GM21786 (cell line): ENCODE data around the gene AARSD1.
"Not testable (repeated sequence)": the region's sequence is repeated elsewhere in the genome, so short reads cannot be mapped to it uniquely, and the experiment has no call there.

ENCODE experiments used
- ATAC-seq: cut with Tn5 transposase; IDR thresholded peaks from one replicate; pipeline ENCODE4 v1.9.1; 2021; ENCODE audit not compliant: unreplicated experiment

The AARSD1 gene

DNA sequence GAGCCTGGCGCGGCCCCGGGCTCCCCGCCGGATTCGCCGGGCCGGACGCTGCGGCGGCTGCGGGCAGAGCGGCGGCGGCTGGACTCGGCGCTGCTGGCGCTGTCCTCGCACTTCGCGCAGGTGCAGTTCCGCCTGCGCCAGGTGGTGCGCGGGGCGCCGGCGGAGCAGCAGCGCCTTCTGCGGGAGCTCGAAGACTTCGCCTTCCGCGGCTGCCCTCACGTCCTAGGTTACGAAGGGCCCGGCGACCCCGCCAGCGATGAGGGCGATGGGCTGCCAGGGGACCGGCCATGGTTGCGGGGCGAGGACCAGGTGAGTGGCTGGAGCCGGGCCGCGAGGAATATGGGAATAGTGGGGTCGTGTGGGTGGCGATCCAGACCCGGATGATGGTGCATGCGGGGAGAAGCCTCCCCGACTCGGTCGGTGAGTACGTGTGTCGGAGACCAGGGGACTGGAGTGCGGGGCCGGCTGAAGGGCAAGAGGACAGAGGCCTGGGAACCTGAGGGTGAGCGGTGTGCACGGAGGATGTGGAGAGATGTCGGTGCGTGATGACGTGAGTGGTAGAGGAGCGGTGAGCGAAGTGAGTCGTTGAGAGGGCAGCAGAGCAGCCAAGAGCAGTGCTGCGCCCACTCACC lies 16.6 kb upstream of the AARSD1 start:
- ATAC-seq, result no peak

DNA sequence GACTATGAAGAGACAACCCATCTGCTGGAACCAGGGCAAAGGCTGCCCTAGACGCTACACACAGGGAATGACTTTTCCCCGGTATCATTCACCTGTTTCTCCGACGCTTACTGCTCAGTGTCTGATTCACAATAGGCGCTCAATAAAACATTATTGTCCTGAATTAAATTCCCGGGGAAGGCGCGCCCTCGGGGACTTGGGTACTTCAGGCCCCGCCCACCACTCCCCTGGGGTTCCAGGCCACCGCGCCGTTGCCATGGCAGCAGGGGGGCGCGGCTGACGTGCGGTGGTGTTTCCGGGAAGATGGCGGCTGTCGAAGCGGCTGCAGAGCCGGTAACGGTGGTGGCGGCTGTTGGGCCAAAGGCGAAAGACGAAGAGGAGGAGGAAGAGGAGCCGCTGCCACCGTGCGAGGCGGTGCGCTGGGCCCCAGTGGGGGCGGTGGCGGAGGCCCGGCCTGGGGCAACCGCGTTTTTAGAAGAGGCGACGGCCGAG lies 16.1 kb upstream of the AARSD1 start, which contains the start of gene RUNDC1:
Gene RUNDC1, plus strand, starts transcription at position 292 of the 492 bp plus-strand sequence. Its CDS starts 12 bp downstream, at position 304.
- no peak for ATAC-seq

DNA sequence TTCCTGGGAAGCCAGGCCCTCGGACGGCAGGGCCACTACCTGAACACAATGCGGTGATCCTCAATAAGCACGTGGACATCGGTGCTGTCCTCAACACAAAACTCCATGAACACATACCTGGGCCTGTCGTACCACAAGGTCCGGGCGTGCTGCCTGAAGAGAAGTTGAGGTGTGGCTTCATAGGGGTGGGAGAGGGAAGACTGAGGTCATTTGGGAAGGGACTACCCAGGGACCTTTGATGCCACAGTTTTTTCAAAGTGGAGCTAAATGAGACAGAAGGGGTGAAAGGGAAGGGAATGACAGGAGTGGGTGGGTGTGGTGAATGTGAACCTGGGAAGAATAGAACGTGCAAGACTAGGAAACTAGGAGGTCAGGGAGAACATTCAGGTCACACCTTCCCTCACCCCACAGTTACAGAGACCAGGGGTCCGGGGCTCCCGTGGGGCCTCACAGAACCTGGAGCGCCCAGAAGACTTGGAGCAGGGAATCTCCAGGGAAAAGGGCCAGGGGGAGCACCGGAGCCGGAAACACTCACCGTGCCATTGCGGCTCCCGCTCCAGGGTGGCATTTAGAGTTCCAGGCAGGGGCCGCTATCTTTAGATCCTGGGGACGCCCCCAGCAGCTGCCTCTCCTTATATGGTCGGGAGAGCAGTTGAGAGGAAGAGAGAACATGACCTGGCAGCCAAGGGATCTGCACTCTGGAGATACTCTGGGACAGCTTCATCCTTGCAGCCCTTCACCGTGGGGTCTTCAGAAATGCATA lies 15.4 kb upstream of the AARSD1 start, which contains the start of gene PTGES3L:
Gene PTGES3L, minus strand, starts transcription at position 570 of the 763 bp plus-strand sequence. Its CDS starts 27 bp downstream, at position 543.
- ATAC-seq, result no peak

DNA sequence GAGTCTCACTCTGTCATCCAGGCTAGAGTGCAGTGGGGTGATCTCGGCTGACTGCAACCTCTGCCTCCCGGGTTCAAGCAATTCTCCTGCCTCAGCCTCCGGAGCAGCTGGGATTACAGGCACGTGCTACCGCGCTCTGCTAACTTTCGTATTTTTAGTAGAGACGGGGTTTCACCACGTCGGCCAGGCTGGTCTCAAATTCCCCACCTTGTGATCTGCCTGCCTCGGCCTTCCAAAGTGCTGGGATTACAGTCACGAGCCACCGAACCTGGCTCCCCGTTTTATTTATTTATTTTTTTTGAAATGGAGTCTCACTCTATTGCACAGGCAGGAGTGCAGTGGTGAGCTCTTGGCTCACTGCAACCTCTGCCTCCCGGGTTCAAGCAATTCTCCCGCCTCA lies 11.4 kb upstream of the AARSD1 start:
- ATAC-seq, result not testable (repeated sequence)

DNA sequence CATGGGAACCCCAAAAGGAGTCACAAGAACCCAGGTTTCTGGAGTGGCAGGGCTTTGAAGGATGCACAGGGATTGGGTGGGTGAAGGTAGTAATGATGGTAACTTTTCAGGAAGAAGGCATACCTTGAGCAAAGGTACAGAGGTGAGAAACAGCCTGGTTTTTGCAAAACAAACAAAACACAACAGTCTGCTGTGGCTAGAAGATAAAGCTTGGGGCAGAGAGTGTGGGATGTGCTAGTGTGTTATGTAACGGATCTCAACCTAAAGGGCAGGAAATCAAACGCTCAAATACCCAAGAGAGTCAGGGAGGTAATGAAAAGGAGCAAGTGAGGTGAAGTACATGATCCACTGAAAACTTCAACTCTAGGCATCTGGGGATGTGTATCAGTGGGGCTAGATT lies 11.0 kb upstream of the AARSD1 start:
- ATAC-seq, result no peak

DNA sequence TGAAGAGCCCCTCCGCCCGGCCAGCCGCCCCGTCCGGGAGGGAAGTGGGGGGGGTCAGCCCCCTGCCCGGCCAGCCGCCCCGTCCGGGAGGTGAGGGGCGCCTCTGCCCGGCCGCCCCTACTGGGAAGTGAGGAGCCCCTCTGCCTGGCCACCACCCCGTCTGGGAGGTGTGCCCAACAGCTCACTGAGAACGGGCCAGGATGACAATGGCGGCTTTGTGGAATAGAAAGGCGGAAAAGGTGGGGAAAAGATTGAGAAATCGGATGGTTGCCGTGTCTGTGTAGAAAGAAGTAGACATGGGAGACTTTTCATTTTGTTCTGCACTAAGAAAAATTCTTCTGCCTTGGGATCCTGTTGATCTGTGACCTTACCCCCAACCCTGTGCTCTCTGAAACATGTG lies 9.1 kb upstream of the AARSD1 start:
- ATAC-seq, result not testable (repeated sequence)

DNA sequence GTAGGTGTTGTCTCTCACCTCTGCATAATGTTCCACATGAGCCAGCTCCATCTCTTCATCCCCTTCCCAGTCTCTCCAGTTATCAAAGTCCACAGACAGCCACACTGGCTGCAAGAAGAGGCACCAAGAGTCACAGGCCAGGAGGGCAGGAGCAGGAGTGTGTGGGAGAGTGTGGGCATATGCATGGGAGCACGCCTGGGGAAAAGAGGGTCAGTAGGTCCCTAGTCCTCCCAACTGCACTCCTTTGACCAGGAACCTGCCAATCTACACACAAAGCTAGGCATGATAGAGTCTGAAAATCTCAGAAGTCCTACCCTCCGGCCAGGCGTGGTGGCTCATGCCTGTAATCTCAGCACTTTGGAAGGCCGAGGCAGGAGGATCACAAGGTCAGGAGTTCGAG lies 7.3 kb upstream of the AARSD1 start:
- no peak for ATAC-seq

DNA sequence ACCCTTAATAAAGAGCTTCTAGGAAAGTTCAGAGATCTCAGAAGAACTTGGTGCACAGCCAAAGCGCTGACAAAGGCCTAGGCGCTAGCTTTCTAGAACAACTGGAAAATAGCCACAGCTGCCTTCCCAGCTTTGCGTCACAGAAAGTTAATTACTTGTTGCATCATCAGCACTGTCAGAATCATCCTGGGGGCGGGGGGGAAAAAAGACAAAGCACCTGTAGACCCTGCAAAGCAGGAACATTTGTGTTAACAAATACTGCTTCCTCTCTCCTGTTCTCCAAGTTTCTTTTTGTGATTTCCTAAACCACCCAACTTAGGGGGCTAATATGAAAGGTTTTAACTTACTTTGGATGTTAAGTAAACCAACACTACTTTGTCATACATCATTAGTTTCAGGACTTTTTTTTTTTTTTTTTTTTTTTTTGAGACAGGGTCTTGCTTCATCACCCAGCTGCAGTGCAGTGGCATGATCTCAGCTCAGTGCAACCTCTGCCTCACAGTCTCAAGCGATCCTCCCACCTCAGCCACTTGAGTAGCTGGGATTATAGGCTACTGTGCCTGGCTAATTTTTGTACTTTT lies 4.8 kb upstream of the AARSD1 start:
- no peak for ATAC-seq

DNA sequence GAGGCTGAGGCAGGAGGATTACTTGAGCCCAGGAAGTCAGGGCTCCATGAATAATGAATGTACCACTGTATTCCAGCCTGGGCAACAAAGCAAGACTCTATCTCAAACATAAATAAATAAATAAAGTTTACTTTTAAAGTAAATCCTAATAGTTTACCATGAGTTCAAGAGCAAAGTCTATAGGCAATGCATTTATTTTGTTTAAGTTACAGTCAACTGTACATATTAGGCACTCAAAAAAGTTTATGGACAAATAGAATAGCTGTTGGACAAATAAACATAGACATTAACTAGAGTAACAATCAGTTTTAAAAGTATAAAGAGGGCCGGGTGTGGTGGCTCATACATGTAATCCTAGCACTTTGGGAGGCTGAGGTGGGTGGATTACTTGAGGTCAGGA lies 3.7 kb upstream of the AARSD1 start:
- ATAC-seq, result no peak

DNA sequence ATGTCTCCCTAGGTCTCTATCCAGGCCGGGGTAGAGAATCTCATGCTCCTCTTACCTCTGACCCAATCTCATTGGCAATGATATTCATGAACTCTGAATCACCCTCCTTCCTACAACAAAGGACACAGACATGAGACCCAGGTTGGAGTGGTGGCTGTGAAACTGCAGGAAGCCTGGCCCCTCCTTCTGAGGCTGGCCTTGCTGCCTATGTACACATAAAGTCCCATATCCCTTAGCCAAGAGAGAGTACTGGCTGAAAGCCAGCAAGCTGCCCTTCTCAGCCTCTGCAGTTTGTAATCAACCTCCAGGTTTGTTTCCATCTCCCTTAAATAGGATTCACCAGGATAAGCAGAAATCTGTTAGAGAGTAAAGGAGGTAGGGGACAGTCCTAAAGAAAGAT lies 10.6 kb downstream of the AARSD1 start:
- ATAC-seq, result no peak

DNA sequence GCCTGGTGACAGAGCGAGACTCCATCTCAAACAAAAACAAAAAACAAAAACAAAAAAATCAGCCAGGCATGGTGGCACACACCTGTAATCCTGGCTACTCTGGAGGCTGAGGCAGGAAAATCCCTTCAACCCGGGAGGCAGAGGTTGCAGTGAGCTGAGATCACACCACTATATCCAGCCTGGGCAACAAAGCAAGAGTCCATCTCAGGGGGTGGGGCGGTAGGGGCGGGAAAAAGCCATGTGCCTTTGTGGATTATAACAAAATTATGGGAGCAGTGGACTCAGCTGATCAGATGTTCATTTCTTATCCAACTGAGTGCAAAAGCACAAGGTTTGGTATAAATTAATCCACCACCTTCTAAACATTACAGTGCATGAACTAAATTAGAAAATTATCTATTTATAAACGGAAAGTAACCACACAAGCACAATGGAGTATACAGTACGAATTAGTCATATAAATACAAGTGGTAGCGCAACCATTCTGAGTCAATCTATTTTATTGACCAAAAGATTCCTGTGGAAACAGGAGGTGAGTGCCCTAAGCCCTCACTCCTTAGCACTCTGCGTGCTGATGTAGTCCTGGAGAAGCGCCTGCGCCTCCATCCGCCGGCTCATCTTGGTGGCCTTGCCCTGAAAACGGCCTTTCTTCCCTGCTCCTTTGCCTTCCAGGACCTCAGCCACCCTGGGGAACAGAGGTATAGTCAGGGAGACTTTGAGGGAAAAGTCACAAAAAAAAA lies 14.0 kb downstream of the AARSD1 start:
- no peak for ATAC-seq

DNA sequence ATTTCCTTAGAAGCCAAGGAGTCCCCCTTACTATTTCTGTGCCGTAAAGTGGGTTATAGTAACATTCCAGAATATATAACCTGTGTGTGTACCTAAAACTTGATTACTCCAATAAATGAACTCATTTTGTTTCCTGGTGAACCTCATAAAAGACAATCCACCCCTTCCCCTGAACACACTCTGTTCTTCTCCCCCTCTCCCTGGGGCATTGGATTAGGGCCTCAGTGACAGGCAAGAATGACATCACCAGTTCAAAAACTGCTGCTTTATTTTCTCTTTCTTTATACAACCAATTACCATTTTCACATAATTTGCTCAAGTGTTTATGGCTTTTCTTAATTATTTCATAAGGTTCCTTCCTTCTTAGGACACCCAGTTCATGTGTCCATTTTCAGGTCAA lies 17.4 kb downstream of the AARSD1 start:
- ATAC-seq, result no peak

DNA sequence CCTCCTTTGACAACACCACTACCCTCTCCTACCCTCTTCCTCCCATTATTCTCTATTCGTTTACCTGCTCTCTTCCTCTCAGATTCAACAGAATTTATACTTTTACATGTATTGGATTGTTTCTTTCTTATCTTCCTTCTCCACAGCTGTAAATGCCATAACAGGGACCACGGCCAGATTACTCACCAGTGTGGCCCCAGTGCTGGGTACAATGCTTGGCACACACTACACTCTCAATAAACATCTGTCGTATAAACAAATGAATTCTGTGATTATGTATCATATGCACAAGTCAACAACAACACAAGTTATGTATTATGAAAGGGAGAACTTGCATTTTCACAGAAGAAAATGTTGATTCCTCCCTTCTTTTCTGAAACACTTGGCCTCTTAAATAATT lies 20.0 kb downstream of the AARSD1 start:
- ATAC-seq, result no peak

DNA sequence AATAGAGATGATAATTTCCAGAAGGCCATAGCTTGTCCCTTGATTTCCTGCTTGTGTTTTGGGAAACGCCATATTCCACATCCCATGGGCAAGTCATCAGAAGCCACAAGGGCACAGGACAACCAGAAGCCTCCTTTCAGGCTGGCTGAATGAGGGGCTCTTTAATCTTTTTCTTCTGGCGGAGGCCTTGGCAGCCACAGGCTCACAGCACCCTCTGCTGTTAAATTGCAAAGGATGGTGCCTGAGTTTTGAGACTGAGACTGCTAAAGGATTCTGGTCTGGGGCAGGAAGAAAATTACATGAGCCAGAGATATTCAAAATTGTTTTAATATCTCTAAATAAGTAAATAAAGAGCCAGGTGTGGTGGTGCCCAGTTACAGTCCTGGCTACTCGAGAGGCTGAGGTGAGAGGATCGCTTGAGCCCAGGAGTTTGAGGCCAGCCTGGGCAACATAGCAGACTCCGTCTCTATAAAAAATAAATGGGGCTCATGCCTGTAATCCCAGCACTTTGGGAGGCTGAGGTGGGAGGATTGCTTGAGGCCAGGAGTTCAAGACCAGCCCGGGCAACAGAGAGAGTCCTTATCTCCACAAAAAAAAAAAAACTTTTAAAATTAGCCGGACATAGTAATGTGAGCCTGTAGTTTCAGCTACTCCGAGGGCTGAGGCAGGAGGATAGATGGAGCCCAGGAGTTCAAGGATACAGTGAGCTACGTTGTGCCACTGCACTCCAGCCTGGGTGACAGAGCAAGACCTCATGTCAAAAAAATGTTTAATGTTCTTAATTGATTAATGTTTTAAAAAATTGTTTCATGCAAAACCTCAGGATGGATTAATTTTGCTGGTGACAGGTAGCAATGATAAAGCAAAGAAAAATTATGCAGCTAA lies 26.3 kb downstream of the AARSD1 start:
- no peak for ATAC-seq

DNA sequence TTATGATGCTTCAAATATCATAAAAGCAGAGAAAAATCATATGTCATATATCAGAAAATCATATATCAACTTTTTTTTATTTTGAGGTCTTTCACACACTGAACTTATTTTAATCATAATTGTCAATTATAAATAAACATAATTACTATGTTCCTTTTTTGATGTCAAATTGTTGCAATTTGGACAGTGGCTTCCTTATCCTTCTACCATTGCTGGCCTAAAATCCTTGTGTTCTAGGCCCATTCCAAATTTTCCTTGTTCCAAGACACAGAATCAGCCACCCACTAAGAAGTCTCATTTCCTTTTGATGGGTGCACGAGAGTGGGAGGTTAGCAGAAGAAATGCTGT lies 34.8 kb downstream of the AARSD1 start:
- no peak for ATAC-seq

DNA sequence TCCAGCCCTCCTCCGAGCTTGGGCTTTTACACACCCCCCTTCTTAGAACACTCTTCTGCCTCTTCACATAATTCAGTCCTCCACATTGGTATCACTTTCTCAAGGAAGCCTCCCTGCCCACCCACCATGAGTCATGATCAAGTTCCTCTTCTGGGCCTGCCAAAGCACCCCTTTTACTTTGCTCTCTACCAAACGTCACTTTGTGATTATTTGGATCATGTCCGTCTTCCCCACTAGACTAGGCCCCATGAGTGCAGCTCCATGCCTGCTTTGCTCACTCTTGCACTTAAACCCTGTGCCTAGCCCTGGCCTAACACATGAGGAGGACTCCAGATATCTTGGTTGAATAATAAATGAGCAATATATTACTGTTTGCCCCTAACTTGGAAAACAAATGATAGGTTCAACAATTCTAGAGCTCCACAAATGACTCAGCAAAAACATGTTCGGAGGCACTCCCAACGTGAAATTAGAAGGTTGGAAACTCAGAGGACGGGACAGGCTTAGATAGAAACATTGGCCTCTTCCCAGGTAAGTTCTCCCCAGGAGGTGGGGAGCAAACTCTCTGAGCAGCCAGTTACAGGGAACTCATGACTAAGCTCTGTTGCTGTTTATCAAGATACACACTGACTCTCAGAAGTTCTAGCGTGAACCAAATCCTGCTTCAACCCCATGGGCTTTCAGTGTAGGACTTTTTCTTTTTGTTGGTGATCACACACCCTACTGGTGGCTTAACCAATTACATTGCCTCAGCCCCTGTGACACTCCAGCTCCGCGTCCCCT lies 35.3 kb downstream of the AARSD1 start:
- peak; percentile 55 for ATAC-seq

DNA sequence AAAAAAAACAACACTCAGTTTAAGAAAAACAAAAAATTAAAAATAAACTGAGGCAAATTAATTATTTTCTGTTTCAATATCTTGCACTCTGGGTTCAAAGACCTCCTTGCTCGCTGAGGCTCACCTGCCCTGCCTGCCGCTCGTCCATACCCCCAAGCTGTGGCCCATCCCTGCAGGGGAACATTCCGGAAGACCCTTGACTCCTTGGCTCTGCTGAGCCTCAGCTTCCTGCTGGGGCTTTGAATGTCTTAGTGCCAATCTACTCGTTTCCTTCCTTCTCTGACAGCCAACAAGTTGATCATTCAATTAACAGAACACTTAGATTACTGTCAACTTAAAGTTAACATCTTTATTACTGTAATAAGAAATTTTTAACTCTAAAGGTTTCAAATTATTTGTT lies 39.4 kb downstream of the AARSD1 start:
- ATAC-seq, result no peak

DNA sequence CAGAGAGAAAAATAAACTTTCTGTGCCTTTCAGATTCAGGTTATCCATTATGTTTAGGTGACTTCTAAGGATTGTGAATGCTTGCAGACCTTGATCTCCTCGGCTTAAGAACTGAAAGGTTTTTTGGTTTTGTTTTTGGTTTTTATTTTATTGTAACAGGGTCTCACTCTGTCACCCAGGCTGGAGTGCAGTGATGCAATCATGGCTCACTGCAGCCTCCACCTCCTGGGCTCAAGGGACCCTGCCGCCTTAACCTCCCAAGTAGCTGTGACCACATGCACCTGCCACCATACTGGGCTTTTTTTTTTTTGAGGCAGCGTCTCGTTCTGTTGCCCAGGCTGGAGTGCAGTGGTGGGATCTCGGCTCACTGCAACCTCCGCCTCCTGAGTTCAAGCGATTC lies 40.8 kb downstream of the AARSD1 start:
- ATAC-seq, result not testable (repeated sequence)

DNA sequence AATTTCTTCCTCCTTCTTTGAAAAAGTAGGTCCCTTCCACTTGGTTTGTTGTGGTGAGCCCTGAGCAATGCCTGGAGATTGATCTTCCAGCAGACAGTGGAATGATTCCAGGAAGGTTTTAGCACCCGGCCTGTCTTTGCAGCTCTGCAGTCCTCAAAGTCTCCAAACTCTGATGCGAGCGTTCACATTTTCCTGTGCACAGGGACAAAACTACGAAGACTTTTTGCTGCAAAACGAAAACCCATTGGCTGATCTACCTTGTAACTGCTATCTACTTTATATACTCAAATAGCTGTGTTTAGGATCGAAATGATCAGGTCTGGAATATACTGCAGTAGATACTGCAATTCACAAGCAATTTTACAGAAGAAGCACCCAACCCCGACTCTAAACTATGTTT lies 42.0 kb downstream of the AARSD1 start:
- ATAC-seq, result no peak

DNA sequence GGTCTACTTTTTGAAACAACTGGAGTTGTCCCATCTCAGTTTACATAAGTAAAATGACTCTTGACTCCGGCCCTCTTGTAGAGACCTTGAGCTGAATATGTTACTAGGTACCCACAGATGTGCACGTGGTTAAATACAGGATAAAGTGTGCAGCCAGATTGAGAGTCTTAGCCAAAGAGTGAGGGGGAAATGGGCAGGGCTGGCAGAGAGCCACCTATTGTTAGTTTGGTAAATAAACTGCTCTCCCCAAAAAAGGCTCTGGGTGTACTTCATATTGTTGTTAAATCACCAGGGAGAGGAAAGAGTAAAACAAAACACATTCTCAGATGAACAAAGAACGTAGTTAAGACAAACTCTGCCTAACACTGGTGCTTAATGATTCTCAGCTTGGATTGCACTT lies 43.3 kb downstream of the AARSD1 start:
- no peak for ATAC-seq
